H1 (cell line): Measurements from ENCODE around the gene ALPG.

Source experiments
- CEBPB ChIP-seq: IDR thresholded peaks from 2 replicates; pipeline ENCODE4 v1.6.1; 2012; ENCODE audit warnings: low read depth, low read length
- CTCF ChIP-seq, 3 experiments: IDR thresholded peaks; 1 replicate in 2 of 3; 2 replicates in 1 of 3; pipeline versions ENCODE4 v1.5.1 to v1.6.1; 2011; ENCODE audit warnings: low read length in 3 of 3, mild to moderate bottlenecking in 3 of 3, inconsistent platforms in 2 of 3, low read depth in 1 of 3, moderate library complexity in 1 of 3; ENCODE audit not compliant: insufficient read depth in 1 of 3; ENCODE audit errors: control extremely low read depth in 1 of 3
- EP300 ChIP-seq, 2 experiments: IDR thresholded peaks; 1 replicate in 1 of 2; 2 replicates in 1 of 2; pipeline ENCODE4 v1.6.1; 2011 to 2012; ENCODE audit warnings: low read depth in 2 of 2, low read length in 2 of 2, mild to moderate bottlenecking in 2 of 2, borderline replicate concordance in 1 of 2, inconsistent platforms in 1 of 2, moderate library complexity in 1 of 2
- FOSL1 ChIP-seq: IDR thresholded peaks from 2 replicates; pipeline ENCODE4 v1.6.1; 2011; ENCODE audit warnings: mild to moderate bottlenecking, low read depth, low read length, moderate library complexity; ENCODE audit not compliant: insufficient read depth
- JUN ChIP-seq: IDR thresholded peaks from 2 replicates; pipeline ENCODE4 v1.6.1; 2011; ENCODE audit warnings: low read depth, mild to moderate bottlenecking, improper control_type of control experiment, low read length
- MAFK ChIP-seq: IDR thresholded peaks from 2 replicates; pipeline ENCODE4 v1.6.1; 2012; ENCODE audit warnings: low read depth, mild to moderate bottlenecking, improper control_type of control experiment, low read length
- POLR2AphosphoS5 ChIP-seq: IDR thresholded peaks from 2 replicates; pipeline ENCODE4 v1.6.1; 2011; ENCODE audit warnings: low read depth, low read length
- RAD21 ChIP-seq, 2 experiments: IDR thresholded peaks in 1 of 2; conservative IDR thresholded peaks in 1 of 2; 2 replicates each; pipeline ENCODE4 v1.6.1; 2011; ENCODE audit warnings: low read depth in 2 of 2, low read length in 2 of 2, improper control_type of control experiment in 1 of 2, inconsistent platforms in 1 of 2, mild to moderate bottlenecking in 1 of 2, moderate library complexity in 1 of 2
- RFX5 ChIP-seq: IDR thresholded peaks from 2 replicates; pipeline ENCODE4 v1.6.1; 2011; ENCODE audit warnings: low read depth, low read length, improper control_type of control experiment, borderline replicate concordance
- TEAD4 ChIP-seq: IDR thresholded peaks from 2 replicates; pipeline ENCODE4 v1.6.1; 2012; ENCODE audit warnings: low read depth, low read length, inconsistent platforms, mixed read lengths
- USF2 ChIP-seq: IDR thresholded peaks from 2 replicates; pipeline ENCODE4 v1.6.1; 2011; ENCODE audit warnings: low read length, improper control_type of control experiment
- ZNF274 ChIP-seq: IDR thresholded peaks from 2 replicates; pipeline ENCODE4 v1.7.0; 2012; ENCODE audit warnings: low read length, borderline replicate concordance; ENCODE audit errors: extremely low read depth

- TF ChIP-seq FOSL1 (no peak), TEAD4 (no peak), MAFK (no peak), CTCF (IDR thresholded peaks at IDR 0.05; ENCODE audit: control extremely low read depth in 1 of 3, insufficient read depth in 1 of 3, low read depth in 1 of 3, low read length in 3 of 3) (no peak), CEBPB (no peak), RAD21 (IDR thresholded peaks at IDR 0.05 in 1 of 2, conservative IDR thresholded peaks at IDR 0.05 in 1 of 2; ENCODE audit: low read depth in 2 of 2, low read length in 2 of 2) (no peak), EP300 (IDR thresholded peaks at IDR 0.05; ENCODE audit: borderline replicate concordance in 1 of 2, low read depth in 2 of 2, low read length in 2 of 2) (no peak), POLR2AphosphoS5 (no peak), JUN (no peak), RFX5 (no peak), USF2 (no peak), ZNF274 (no peak)
Measured at GRCh38 chr2:232410238-232410900, 3.7 kb downstream of the ALPG start.
